Endometrial microvascular endothelial cells (primary cell): ENCODE data around the gene NEDD4L. TPM values are rescaled to one million over a fixed set of nuclear protein-coding genes. Genes with fewer than 3 reads are reported as not detected.

Experiments used
- in situ Hi-C: cut with HindIII; loops from 2 replicates; pipeline ENCODE4 v1.10.0; 2017; ENCODE audit warnings: low sequenced_read_pairs, low pct_unique_long_range_greater_than_20kb; ENCODE audit errors: inconsistent ontology term
- total RNA-seq: library from RNA; depleted of rRNA; stranded (reverse); fragments of >200 nt; gene quantifications from one replicate; pipeline ENCODE4 v1.2.3, GENCODE V29; 2015; ENCODE audit errors: inconsistent ontology term

Gene NEDD4L
- total RNA-seq, 1 donor from 2014 or later: 59.9 TPM

DNA sequence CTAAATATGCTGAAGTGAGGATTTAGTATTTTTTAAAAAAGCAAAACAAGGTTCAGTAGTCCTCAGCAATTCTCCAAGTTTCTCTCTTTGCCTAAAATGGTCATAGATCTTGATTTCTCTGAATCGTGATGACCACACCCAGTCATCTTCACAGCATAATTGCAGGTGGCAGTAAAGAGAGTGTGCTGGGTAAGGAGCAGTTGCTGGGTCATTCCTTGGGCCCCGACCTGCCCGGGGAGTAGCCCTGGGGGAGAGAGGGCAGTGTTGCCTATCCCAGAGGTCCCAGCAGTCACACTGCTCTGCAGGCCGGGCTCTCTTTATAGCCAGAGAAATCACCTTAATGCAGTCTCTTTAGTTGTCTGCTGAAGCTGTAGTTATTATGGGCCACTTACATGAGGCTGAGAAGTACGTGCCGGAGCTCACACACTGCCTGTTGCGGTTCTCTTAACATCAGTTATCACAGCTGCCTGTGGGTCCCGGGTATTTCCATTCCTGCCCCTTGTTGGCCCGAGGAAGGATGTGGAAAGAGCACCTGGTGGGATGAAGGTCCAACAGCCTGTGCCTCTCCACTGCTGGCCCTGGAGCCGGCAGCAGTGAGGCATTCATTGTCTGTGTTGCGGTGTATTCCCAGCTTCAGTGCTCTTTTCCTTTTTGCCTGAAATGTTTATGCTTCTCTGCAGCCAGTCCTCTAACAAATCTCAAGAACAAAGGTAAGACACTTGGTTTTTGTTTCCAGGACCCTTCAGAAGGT lies 354.8 kb downstream of the NEDD4L start:
- in situ Hi-C loops: no loop called here

DNA sequence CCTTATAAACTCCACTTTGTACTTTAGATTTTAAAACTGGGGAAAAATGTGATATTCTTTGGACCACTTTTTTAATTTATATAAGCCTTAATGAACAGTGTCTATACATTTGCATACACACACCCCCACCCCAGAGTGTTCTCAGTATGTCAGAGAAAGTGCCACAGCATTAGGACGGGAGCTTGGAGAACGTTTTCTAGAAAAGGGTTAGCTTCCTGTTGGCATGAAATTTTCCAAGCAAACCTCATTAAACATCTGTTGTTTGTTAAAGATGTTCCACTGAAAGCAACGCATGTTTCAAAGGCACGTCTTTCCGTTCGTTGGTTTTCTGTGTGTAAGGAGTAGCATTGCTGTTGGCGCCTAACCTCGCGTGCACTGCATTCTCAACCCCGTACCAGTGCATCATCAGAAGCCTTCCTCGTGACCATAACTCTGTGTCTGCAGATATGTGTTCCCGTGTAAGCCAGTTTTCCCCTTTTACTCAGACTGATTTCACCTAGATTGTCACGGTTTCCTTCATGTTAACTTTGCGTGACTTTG lies 356.4 kb downstream of the NEDD4L start:
- in situ Hi-C loops: no loop called here

DNA sequence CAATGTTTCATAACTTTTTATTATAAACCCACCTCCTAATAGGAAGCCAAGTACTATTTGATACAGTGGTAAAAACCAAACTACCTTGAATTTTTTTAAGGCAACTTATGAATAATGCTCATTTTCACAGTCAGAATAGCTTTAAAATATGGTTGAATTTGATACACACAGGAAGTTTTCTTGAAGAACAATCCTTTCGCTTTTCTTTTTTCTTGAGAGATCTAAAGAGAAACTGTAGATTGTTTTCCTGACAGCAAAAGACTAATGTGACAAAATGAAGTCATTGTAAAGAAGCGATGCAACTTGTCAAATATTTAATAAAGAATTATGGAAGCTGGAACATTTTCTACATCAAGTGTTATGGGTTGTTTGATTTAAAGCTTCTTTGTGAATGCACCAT lies 357.2 kb downstream of the NEDD4L start:
- in situ Hi-C loops: no loop called here

DNA sequence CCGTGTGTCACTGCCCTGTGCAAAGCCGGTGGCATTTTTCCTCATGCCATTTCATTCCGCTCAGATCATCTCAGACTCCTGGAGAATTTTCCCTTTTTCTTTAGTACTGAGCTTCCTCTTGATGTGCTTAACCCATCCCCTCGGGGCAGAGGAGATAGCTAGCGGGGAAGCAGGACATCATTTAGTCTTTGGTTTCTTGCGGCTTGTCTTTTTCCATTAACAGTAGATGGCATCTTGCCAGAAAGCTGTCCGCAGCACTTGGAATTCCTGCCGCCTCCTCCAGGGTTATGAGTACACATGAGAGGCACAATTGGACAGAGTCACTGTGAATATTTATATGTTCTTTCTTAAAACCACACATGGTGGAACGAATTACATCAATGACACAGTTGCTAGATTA lies 358.2 kb downstream of the NEDD4L start:
- in situ Hi-C loops: no loop called here

DNA sequence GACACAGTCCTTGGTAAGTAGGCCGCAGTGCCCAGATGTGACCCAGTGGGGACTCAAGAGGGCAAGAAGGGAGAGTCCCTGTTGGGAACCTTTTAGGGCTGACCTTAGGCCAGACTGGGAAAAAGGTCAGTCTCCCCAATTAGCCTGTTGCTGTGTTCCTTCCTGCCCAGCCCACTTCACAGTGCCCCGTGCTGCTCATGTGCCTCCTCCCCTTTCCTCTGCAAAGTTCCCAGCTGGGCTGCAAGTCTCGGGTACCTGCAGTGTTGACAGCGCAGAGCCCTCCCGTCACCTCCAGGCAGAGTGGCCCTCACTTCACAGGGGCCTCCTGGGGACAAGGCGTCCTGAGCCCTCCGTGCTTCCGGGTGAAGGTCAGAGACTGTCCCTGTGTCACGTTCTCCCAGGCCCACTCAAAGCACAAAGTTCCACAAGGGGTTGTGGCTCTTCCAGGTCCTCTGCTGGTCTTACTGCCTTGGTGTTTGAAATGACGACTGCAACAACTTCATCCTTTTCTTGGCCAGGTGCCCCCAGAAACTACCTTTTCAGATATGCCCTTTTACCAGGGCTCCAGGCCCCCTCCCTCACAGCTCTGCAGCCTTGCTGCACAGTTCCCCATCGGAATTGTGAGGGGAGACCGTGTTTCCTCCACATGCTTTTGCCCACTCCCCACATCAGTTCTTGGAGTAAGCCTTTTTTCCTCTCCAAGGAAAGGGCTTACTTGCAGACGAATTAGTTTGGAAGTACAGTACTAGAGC lies 359.1 kb downstream of the NEDD4L start:
- in situ Hi-C loops: no loop called here

DNA sequence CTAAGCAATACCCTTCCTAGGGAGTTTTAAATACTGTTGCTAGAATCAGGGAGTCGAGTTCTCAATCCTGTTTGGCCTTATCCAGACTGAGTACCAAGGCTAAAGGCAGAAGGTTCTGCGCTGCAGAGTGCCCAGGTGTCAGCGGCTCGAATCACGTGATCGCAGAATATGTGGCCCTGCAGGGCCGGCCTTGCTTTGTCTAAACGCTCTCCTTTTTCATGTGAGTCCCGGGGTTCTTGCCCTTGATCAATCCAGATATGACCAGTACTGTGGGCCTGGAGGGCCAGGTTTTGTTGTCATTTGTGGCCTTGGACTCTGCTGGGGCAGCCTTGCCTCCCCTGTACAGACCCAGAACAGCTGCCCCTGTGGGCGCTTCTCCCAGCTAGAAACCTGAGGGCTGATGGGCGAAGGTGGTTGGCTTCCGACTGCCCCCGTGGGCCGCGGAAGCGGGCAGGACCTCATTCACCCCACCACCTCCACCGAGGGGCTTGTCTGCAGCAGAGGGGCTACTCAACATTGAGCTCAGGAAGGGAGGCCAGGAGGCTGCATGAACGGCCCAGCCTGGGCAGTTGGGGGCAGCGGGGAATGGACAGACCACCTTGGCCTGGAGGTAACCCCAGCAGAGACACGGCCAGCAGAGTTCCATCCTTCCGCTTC lies 359.9 kb downstream of the NEDD4L start:
- in situ Hi-C loops: no loop called here

GRCh38 chr18:58405107-58405898 lies 361.3 kb downstream of the NEDD4L start:
- in situ Hi-C loops: no loop called here

DNA sequence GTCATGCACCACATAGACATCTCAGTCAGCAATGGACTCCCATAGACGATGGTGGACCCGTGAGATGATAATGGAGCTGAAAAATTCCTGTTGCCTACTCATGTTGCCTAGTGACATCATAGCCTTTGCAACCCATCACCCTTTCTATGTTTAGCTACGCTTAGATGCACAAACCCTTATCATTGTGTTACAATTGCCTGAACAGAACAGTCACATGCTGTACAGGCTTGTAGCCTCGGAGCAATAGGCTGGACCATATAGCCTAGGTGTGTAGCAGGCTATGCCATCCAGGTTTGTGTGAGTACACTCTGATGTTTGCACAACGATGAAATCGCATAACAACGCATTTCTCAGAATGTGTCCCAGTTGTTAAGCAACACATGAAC lies 363.2 kb downstream of the NEDD4L start:
- in situ Hi-C loops: no loop called here

GRCh38 chr18:58407649-58408407 lies 363.8 kb downstream of the NEDD4L start:
- in situ Hi-C loops: no loop called here

- in situ Hi-C loops: no loop called here
Measured at GRCh38 chr18:58408665-58409064, 364.6 kb downstream of the NEDD4L start.

DNA sequence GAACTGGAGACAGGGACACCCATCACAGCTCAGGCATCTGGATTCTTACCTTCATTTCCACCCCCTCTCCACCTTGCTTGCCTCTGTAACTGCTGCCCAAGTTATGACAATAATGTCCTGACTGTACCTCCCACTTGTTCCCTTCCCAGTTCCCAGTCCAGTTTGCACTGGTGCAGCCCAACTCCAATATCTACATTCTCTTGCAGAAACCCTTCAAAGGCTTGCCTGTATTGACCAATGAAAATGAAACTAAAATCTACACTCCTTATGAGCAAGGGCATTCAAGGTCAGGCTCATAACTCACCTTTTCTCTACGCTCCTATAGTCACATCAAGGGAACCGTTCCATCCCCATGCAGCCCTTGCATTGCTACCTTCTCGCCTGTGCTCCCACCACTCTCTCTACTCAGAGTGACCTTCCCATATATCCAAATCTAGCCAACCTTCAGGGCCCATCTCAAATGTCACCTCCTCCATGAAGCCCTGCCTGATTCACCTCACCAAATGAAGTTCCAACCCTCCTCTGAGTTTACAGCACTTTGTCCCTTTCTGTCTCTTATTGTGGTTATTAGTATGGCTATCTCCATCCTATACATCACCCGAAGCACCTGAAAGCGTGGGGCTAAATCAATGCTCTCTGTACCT lies 365.9 kb downstream of the NEDD4L start:
- in situ Hi-C loops: no loop called here

GRCh38 chr18:58411323-58411722 lies 367.3 kb downstream of the NEDD4L start:
- in situ Hi-C loops: no loop called here

DNA sequence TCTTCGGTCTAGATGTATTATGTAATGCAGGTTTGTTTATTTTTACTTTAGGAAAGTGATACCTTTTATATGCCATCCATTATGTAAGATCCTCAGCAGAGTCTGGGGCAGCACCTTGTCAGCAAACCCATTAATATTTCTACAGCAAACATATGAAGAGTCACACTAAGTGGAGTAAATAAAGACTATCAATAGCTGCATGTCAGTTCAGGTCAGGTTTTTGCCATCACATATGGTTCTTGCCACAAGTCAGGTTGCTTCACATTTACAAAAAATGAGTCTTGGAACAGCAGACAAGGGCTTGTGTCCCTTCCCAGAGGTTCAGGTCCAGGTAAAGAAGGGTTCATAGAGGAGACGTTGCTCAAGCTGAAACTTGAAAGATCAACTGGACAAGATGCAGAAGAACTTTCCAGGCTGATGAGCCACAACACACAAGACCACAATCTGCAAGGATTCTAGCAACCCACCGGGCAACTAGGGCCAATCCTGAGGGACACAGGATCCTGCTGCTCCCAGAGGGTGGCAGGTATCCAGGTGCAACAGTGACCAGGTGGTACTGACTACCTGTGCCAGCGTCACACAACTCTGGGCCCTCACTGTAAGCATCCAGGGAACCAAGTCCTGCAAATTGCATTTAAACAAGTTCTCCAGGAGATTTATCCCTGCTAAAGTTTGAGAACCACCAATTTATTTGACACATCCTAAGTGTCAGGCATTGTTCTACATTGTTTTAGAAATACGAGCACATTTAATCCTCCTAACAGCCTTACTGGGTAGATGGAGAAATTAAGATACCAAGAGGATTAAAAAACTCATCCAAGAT lies 369.0 kb downstream of the NEDD4L start:
- in situ Hi-C loops: no loop called here

DNA sequence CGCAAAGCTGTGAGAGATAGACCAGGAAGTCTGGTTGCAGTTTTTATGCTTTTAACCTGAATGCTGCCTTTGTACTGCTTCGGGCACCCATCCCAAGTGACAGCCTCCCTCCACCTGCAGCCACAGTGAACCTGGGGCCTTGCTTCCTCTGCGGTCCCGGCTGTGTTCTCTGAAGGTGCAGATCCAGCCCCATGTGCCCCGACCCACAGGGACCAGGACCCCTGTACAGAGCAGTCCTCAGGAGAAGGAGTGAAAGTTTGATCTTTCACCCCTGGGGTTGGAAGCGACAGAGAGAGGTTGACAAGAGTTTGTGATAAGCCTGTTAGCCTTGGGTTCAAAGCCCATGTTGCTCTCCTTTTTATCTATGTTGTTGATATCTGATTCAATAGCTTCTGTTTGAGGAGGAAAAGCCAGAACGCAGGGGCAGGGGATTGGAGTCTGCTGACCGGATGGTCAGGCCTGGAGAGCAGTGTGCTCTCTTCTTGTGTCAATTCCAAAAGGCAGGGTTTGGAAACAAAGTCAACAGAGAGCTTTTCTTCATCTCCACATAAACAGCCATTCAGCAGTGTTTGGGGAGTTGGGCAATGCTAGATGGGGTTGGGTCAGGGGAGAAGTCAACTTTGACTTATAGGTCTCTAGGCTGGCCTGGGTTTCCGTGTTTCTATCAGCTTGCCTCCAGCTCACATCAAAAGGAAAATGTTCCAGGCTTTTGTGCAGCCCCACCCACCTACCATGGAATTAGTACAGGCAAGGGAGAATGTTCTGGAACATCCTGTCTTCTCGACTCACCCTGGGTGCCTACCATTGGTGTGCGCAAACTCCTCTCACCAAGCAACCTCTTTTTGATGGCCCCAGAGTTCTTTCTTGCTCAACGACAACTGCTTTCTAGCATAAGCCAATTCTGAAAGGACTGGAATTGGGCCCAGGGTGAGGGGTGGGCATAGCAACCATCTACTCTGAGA lies 369.9 kb downstream of the NEDD4L start:
- in situ Hi-C loops: no loop called here

GRCh38 chr18:58416014-58416703 lies 372.1 kb downstream of the NEDD4L start:
- in situ Hi-C loops: no loop called here
